ENCODE data around the gene SLIT3.

- no peak for TF ChIP-seq CTCF (IDR thresholded peaks at IDR 0.05)
- no peak for TF ChIP-seq POLR2A (IDR thresholded peaks at IDR 0.05)
- no peak for TF ChIP-seq EP300 (IDR thresholded peaks at IDR 0.05)
Observed at GRCh38 chr5:168883281-168883741, 417.6 kb downstream of the SLIT3 start.

Measured in stomach (tissue), 4 donors.